IMR-90 (cell line): ENCODE measurements around the gene PARD3.

Experiments used
- CEBPB ChIP-seq: IDR thresholded peaks from 2 replicates; pipeline ENCODE4 v1.6.1; 2012; ENCODE audit warnings: low read depth, low read length, improper control_type of control experiment
- CHD1 ChIP-seq: IDR thresholded peaks from 2 replicates; pipeline ENCODE4 v1.6.1; 2012; ENCODE audit warnings: low read depth, low read length, improper control_type of control experiment
- CTCF ChIP-seq: conservative IDR thresholded peaks from 2 replicates; pipeline ENCODE4 v1.5.1; 2012; ENCODE audit warnings: mild to moderate bottlenecking, low read depth, low read length, improper control_type of control experiment
- ELK1 ChIP-seq: fragments of 150-350 bp; IDR thresholded peaks from 2 replicates; pipeline ENCODE4 v1.6.1; 2016; ENCODE audit warnings: low read depth, mild to moderate bottlenecking, low read length, moderate library complexity, borderline replicate concordance
- FOS ChIP-seq: fragments of 150-350 bp; IDR thresholded peaks from 2 replicates; pipeline ENCODE4 v1.6.1; 2016; ENCODE audit warnings: low read depth, low read length
- MAZ ChIP-seq: IDR thresholded peaks from 2 replicates; pipeline ENCODE4 v1.6.1; 2012; ENCODE audit warnings: low read depth, mild to moderate bottlenecking, low read length, improper control_type of control experiment, moderate library complexity, borderline replicate concordance
- POLR2A ChIP-seq: IDR thresholded peaks from 2 replicates; pipeline ENCODE4 v1.6.1; 2012; ENCODE audit warnings: mild to moderate bottlenecking, low read depth, low read length
- RAD21 ChIP-seq: IDR thresholded peaks from 2 replicates; pipeline ENCODE4 v1.6.1; 2012; ENCODE audit warnings: low read length, improper control_type of control experiment

- TF ChIP-seq CTCF (no peak), CHD1 (no peak), POLR2A (no peak), CEBPB (no peak), ELK1 (no peak), FOS (no peak), RAD21 (no peak), MAZ (no peak)
Observed at GRCh38 chr10:34558093-34558583, 257.0 kb downstream of the PARD3 start.
